ENCODE measurements around the gene COL25A1. TPM values are rescaled to one million over a fixed set of nuclear protein-coding genes. Genes with fewer than 3 reads are reported as not detected.
"Not testable (repeated sequence)": the region's sequence is repeated elsewhere in the genome, so short reads cannot be mapped to it uniquely, and the experiment has no call there.

Gene COL25A1
- total RNA-seq, 1 donor from 2014 or later, result 8.6 TPM

- DNase-seq, result no peak
These were observed 180.9 kb downstream of the COL25A1 start for GRCh38 chr4:109121561-109121960.

GRCh38 chr4:109119852-109120251 is 182.6 kb downstream of the COL25A1 start:
- DNase-seq, result no peak

- DNase-seq, result no peak
These were observed 183.8 kb downstream of the COL25A1 start for GRCh38 chr4:109118635-109119034.

GRCh38 chr4:109114501-109114900 is 188.0 kb downstream of the COL25A1 start:
- no peak for DNase-seq

- DNase-seq, result peak; percentile 91
These were observed 188.9 kb downstream of the COL25A1 start for GRCh38 chr4:109113521-109113920.

- DNase-seq, result no peak
These were observed 191.4 kb downstream of the COL25A1 start for GRCh38 chr4:109111031-109111430.

GRCh38 chr4:109108215-109108614 is 194.2 kb downstream of the COL25A1 start:
- not testable (repeated sequence) for DNase-seq

GRCh38 chr4:109094056-109094455 is 208.4 kb downstream of the COL25A1 start:
- no peak for DNase-seq

GRCh38 chr4:109091727-109092409 is 210.6 kb downstream of the COL25A1 start:
- peak; percentile 21 for DNase-seq

- no peak for DNase-seq
These were observed 218.5 kb downstream of the COL25A1 start for GRCh38 chr4:109083911-109084310.

GRCh38 chr4:109079731-109080130 is 222.7 kb downstream of the COL25A1 start:
- DNase-seq, result no peak

- no peak for DNase-seq
These were observed 223.3 kb downstream of the COL25A1 start for GRCh38 chr4:109079201-109079600.

GRCh38 chr4:109078724-109079123 is 223.7 kb downstream of the COL25A1 start:
- peak; percentile 17 for DNase-seq

GRCh38 chr4:109077505-109077904 is 225.0 kb downstream of the COL25A1 start:
- no peak for DNase-seq

- not testable (repeated sequence) for DNase-seq
These were observed 225.7 kb downstream of the COL25A1 start for GRCh38 chr4:109076709-109077108.

- DNase-seq, result no peak
These were observed 226.8 kb downstream of the COL25A1 start for GRCh38 chr4:109075621-109076020.

GRCh38 chr4:109072595-109072994 is 229.9 kb downstream of the COL25A1 start:
- DNase-seq, result peak; percentile 76

- DNase-seq, result not testable (repeated sequence)
These were observed 231.8 kb downstream of the COL25A1 start for GRCh38 chr4:109070677-109071076.

- peak; percentile 86 for DNase-seq
These were observed 234.8 kb downstream of the COL25A1 start for GRCh38 chr4:109067508-109068235.

GRCh38 chr4:109065006-109065405 is 237.5 kb downstream of the COL25A1 start:
- no peak for DNase-seq

GRCh38 chr4:109053257-109053656 is 249.2 kb downstream of the COL25A1 start:
- no peak for DNase-seq

- DNase-seq, result no peak
These were observed 249.6 kb downstream of the COL25A1 start for GRCh38 chr4:109052821-109053220.

- no peak for DNase-seq
These were observed 251.4 kb downstream of the COL25A1 start for GRCh38 chr4:109051054-109051453.

GRCh38 chr4:109049926-109050325 is 252.5 kb downstream of the COL25A1 start:
- DNase-seq, result no peak
